ENCODE data around the gene LTN1. TPM values are rescaled to one million over a fixed set of nuclear protein-coding genes. Genes with fewer than 3 reads are reported as not detected.

LTN1 gene
- total RNA-seq, 1 experiment from 2014 or later = 23.9 TPM

GRCh38 chr21:28893687-28894086 is 99.0 kb downstream of the LTN1 start:
- Histone ChIP-seq H2BK5ac (ENCODE audit: insufficient read length, low read length) (no peak overlapping the region), H2AFZ (ENCODE audit: low read length) (no peak overlapping the region), H2BK15ac (ENCODE audit: low read depth, low read length) (no peak overlapping the region), H3K4ac (ENCODE audit: low read depth, low read length) (no peak overlapping the region), H3K56ac (ENCODE audit: insufficient read length, low read depth, low read length) (no peak overlapping the region), H4K5ac (ENCODE audit: insufficient read length, low read depth, low read length) (no peak overlapping the region), H3K18ac (ENCODE audit: insufficient read length, low read depth, low read length) (no peak overlapping the region), H3T11ph (ENCODE audit: low read length) (no peak overlapping the region), H3K27ac (ENCODE audit: insufficient read length, low read depth, low read length) (no peak overlapping the region), H3K79me1 (ENCODE audit: insufficient read depth, low read depth, low read length, poor library complexity, severe bottlenecking) (no peaks in the 10 kb centered on the region), H3K4me1 (ENCODE audit: insufficient read depth, low read length) (no peaks in the 10 kb centered on the region), H2BK12ac (ENCODE audit: insufficient read length, low read depth, low read length) (no peak overlapping the region), H3K4me2 (ENCODE audit: insufficient read depth, insufficient read length, low read length) (no peak overlapping the region), H3K27me3 (ENCODE audit: insufficient read depth, low read length) (no peaks in the 10 kb centered on the region), H3K9ac (ENCODE audit: extremely low read depth, insufficient read length, low read length) (no peak overlapping the region), H3K23ac (ENCODE audit: insufficient read length, low read depth, low read length) (no peak overlapping the region), H4K20me1 (ENCODE audit: control insufficient read depth, insufficient read depth, insufficient read length) (no peaks in the 10 kb centered on the region), H3K9me3 (ENCODE audit: control insufficient read depth, low read depth, low read length) (no peaks in the 10 kb centered on the region), H3K79me2 (ENCODE audit: insufficient read depth, low read length) (no peaks in the 10 kb centered on the region), H4K8ac (replicated peaks; ENCODE audit: insufficient read length, low read depth, low read length) (no peak overlapping the region), H2BK120ac (ENCODE audit: low read depth, low read length, poor library complexity, severe bottlenecking) (no peak overlapping the region), H3K14ac (ENCODE audit: insufficient read depth, low read length) (no peak overlapping the region), H4K91ac (ENCODE audit: insufficient read length, low read depth, low read length) (no peak overlapping the region), H2BK20ac (ENCODE audit: low read depth, low read length, poor library complexity, severe bottlenecking) (no peak overlapping the region), H2AK5ac (ENCODE audit: insufficient read length, low read length) (no peak overlapping the region), H3K23me2 (ENCODE audit: insufficient read length, low read depth, low read length, poor library complexity, severe bottlenecking) (no peaks in the 10 kb centered on the region)
- Mint-ChIP-seq H3K36me3 (ENCODE audit: insufficient read depth in 1 of 3, low read depth in 3 of 3) (no peaks in the 10 kb centered on the region), H3K27me3 (ENCODE audit: low read depth) (peaks cover 4% of the 10 kb centered on the region; the same call in 1 of the 2 replicates), H3K4me3 (no peak overlapping the region), H3K4me1 (no peaks in the 10 kb centered on the region; a peak in 1 of 4 replicates), H3K27ac (no peak overlapping the region), H3K9me3 (peaks cover 0 to 3% of the 10 kb centered on the region in 2 experiments; a peak in 1 of 5 replicates)
- DNase-seq = no peak
- no peak; the same call in 2 of the 3 replicates for TF ChIP-seq CTCF (conservative IDR thresholded peaks at IDR 0.05)
- WGBS (ENCODE audit: extremely low coverage, insufficient read length, low lambda C conversion rate) = no CpG with 5 or more reads among the region's 3 CpGs

Data from H9 (cell line).